HepG2 (cell line): ENCODE data around the gene JOSD2. TPM values are rescaled to one million over a fixed set of nuclear protein-coding genes. Genes with fewer than 3 reads are reported as not detected.

Experiments used
- ATF7-NPFF ChIP-seq: sonication (generic); formaldehyde crosslinking; IDR thresholded peaks from 2 replicates; pipeline ENCODE4 v1.8.1; 2023; ENCODE audit warnings: mild to moderate bottlenecking, low read depth, missing genetic modification reagents, moderate library complexity
- ATM ChIP-seq: fragments of 450-650 bp; IDR thresholded peaks from 2 replicates; pipeline ENCODE4 v1.7.1; 2017; ENCODE audit warnings: mild to moderate bottlenecking, borderline replicate concordance
- ELF4 ChIP-seq: sonication (generic); formaldehyde crosslinking; IDR thresholded peaks from 2 replicates; pipeline ENCODE4 v1.5.0; 2020; ENCODE audit warnings: missing genetic modification reagents, mild to moderate bottlenecking, moderate library complexity, borderline replicate concordance
- KDM5A ChIP-seq: fragments of 200-600 bp; sonication (generic); IDR thresholded peaks from 2 replicates; pipeline ENCODE4 v1.7.0; 2018; ENCODE audit warnings: antibody characterized with exemption, mild to moderate bottlenecking, low read length, borderline replicate concordance
- KMT2A ChIP-seq: sonication (generic); formaldehyde crosslinking; IDR thresholded peaks from 2 replicates; pipeline ENCODE4 v1.4.0; 2020; ENCODE audit warnings: missing genetic modification reagents
- NFIB ChIP-seq: sonication (generic); formaldehyde crosslinking; IDR thresholded peaks from 2 replicates; pipeline ENCODE4 v1.9.0; 2021; ENCODE audit warnings: missing genetic modification reagents, mild to moderate bottlenecking, borderline replicate concordance
- PAX8 ChIP-seq: sonication (generic); formaldehyde crosslinking; IDR thresholded peaks from 2 replicates; pipeline ENCODE4 v1.8.0; 2022; ENCODE audit warnings: mild to moderate bottlenecking, missing genetic modification reagents, borderline replicate concordance
- PCBP1 ChIP-seq: fragments of 200-400 bp; formaldehyde crosslinking; IDR thresholded peaks from 2 replicates; pipeline ENCODE4 v1.6.1; 2017; ENCODE audit warnings: mild to moderate bottlenecking, low read depth, low read length, borderline replicate concordance
- POGZ ChIP-seq: sonication (generic); formaldehyde crosslinking; IDR thresholded peaks from 2 replicates; pipeline ENCODE4 v1.4.0; 2020; ENCODE audit warnings: mild to moderate bottlenecking, missing genetic modification reagents
- SALL2 ChIP-seq: sonication (generic); formaldehyde crosslinking; IDR thresholded peaks from 2 replicates; pipeline ENCODE4 v1.8.1; 2023; ENCODE audit warnings: mild to moderate bottlenecking, missing genetic modification reagents, inconsistent platforms
- SETDB1 ChIP-seq: sonication (generic); formaldehyde crosslinking; IDR thresholded peaks from 2 replicates; pipeline ENCODE4 v1.5.1; 2020; ENCODE audit warnings: missing genetic modification reagents, mild to moderate bottlenecking, borderline replicate concordance
- TAF1 ChIP-seq: sonication (generic); formaldehyde crosslinking; IDR thresholded peaks from 2 replicates; pipeline ENCODE4 v1.4.0; 2020; ENCODE audit warnings: missing genetic modification reagents
- ZBTB8A ChIP-seq: sonication (generic); formaldehyde crosslinking; IDR thresholded peaks from 2 replicates; pipeline ENCODE4 v1.4.0; 2020; ENCODE audit warnings: mild to moderate bottlenecking, low read depth, missing genetic modification reagents, borderline replicate concordance
- ZFP1 ChIP-seq: IDR thresholded peaks from 2 replicates; pipeline ENCODE4 v1.6.1; 2016
- ZFP82 ChIP-seq: sonication (generic); formaldehyde crosslinking; IDR thresholded peaks from 2 replicates; pipeline ENCODE4 v1.5.1; 2020; ENCODE audit warnings: mild to moderate bottlenecking, missing genetic modification reagents, borderline replicate concordance
- ZFYVE20 ChIP-seq: sonication (generic); formaldehyde crosslinking; IDR thresholded peaks from 2 replicates; pipeline ENCODE4 v1.8.0; 2023; ENCODE audit warnings: low read depth, mild to moderate bottlenecking, moderate library complexity, missing genetic modification reagents, borderline replicate concordance
- ZNF121 ChIP-seq: sonication (generic); formaldehyde crosslinking; IDR thresholded peaks from 2 replicates; pipeline ENCODE4 v1.5.0; 2020; ENCODE audit warnings: mild to moderate bottlenecking, missing genetic modification reagents
- ZNF329 ChIP-seq: sonication (generic); formaldehyde crosslinking; IDR thresholded peaks from 2 replicates; pipeline ENCODE4 v1.9.0; 2021; ENCODE audit warnings: low read depth, mild to moderate bottlenecking, missing genetic modification reagents
- ZNF331 ChIP-seq: sonication (generic); formaldehyde crosslinking; IDR thresholded peaks from 2 replicates; pipeline ENCODE4 v1.4.0; 2020; ENCODE audit warnings: missing genetic modification reagents
- ZNF354B ChIP-seq: sonication (generic); formaldehyde crosslinking; IDR thresholded peaks from 2 replicates; pipeline ENCODE4 v1.8.0; 2022; ENCODE audit warnings: mild to moderate bottlenecking, missing genetic modification reagents
- ZNF382 ChIP-seq: sonication (generic); formaldehyde crosslinking; IDR thresholded peaks from 2 replicates; pipeline ENCODE4 v1.5.0; 2020; ENCODE audit warnings: missing genetic modification reagents, mild to moderate bottlenecking, borderline replicate concordance
- ZNF451 ChIP-seq: sonication (generic); formaldehyde crosslinking; IDR thresholded peaks from 2 replicates; pipeline ENCODE4 v1.5.0; 2020; ENCODE audit warnings: mild to moderate bottlenecking, missing genetic modification reagents
- ZNF616 ChIP-seq: sonication (generic); formaldehyde crosslinking; IDR thresholded peaks from 2 replicates; pipeline ENCODE4 v1.5.0; 2020; ENCODE audit warnings: low read depth, mild to moderate bottlenecking, missing genetic modification reagents
- ZNF724P ChIP-seq: sonication (generic); formaldehyde crosslinking; IDR thresholded peaks from 2 replicates; pipeline ENCODE4 v1.8.0; 2022; ENCODE audit warnings: missing genetic modification reagents, borderline replicate concordance
- ZNF775 ChIP-seq: sonication (generic); formaldehyde crosslinking; IDR thresholded peaks from 2 replicates; pipeline ENCODE4 v1.4.0; 2020; ENCODE audit warnings: missing genetic modification reagents, mild to moderate bottlenecking, moderate library complexity, borderline replicate concordance
- ZNF839 ChIP-seq: sonication (generic); formaldehyde crosslinking; IDR thresholded peaks from 2 replicates; pipeline ENCODE4 v1.4.0; 2020; ENCODE audit warnings: missing genetic modification reagents, mild to moderate bottlenecking, borderline replicate concordance
- polyA plus RNA-seq, 8 experiments: library from polyadenylated mRNA; depleted of rRNA in 3 of 8; stranded (reverse) in 7 of 8; unstranded in 1 of 8; fragments of >200 nt; fragmentation: Illumina TruSeq in 4 of 8; extraction: Trizol in 4 of 8; gene quantifications; 2 replicates each; pipeline versions ENCODE4 v1.2.1 to v1.2.3, GENCODE V29; 2011 to 2016; ENCODE audit warnings: low read depth in 4 of 8, missing spikeins in 1 of 8, mixed read lengths in 1 of 8; ENCODE audit not compliant: insufficient read depth in 1 of 8
- total RNA-seq, 5 experiments: library from RNA; depleted of rRNA; stranded (reverse); fragments of >200 nt; fragmentation: Illumina TruSeq; extraction: Trizol; gene quantifications; 2 replicates each; pipeline ENCODE4 v1.2.3, GENCODE V29; 2016; ENCODE audit warnings: low read depth in 1 of 5
- TF ChIP-seq, protein P1 (sequence below): IDR thresholded peaks from 2 replicates; pipeline ENCODE4 v1.6.1; 2016; ENCODE audit warnings: mild to moderate bottlenecking, missing biosample characterization, missing genetic modification reagents
- TF ChIP-seq, protein P2 (sequence below): sonication (generic); formaldehyde crosslinking; conservative IDR thresholded peaks from 2 replicates; pipeline ENCODE4 v1.8.0; 2022; ENCODE audit warnings: low read depth, missing genetic modification reagents
- TF ChIP-seq, protein P3 (sequence below): IDR thresholded peaks from 2 replicates; pipeline ENCODE4 v1.6.1; 2016; ENCODE audit warnings: missing compliant biosample characterization, missing genetic modification reagents, borderline replicate concordance
- TF ChIP-seq, protein P4 (sequence below): sonication (generic); formaldehyde crosslinking; IDR thresholded peaks from 2 replicates; pipeline ENCODE4 v1.4.0; 2020; ENCODE audit warnings: mild to moderate bottlenecking, missing genetic modification reagents

Gene JOSD2
- total and polyA plus RNA-seq, 2 of the 13 experiments (the other 11 are each of a cell fraction or from before 2014, with no cell fraction given), result 2.0 to 4.1 TPM

DNA sequence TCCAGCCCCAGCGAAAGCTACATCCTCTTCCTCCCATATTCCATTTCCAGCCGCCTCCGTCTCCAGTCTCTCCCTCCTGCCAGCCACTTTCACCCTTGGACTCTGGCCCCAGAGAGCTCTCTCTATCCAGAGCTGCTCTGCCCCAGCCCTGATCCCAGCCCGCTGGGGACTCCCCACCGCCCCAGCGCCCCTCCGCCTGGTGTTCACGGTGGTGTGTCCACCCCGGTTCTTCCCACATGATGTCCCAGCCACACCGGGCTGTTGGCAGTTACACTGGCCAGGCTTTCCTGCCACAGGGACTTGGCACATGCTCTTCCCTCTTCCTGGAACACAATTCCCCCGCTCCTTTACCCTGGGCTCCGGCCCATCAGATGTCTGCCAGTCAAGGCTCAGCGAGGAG is 46.0 kb downstream of the JOSD2 start (continued):
- TF ChIP-seq, protein P1, sequence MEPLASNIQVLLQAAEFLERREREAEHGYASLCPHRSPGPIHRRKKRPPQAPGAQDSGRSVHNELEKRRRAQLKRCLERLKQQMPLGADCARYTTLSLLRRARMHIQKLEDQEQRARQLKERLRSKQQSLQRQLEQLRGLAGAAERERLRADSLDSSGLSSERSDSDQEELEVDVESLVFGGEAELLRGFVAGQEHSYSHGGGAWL, result no peak
- TF ChIP-seq ZNF839 (CRISPR knock-in tag) (peak; percentile 41; the same call in 1 of the 2 replicates), ZNF354B (CRISPR knock-in tag) (no peak), ATM (no peak), ZNF382 (CRISPR knock-in tag) (no peak), SALL2 (CRISPR knock-in tag) (no peak), ZNF616 (CRISPR knock-in tag) (no peak), ZBTB8A (CRISPR knock-in tag) (no peak), ELF4 (CRISPR knock-in tag) (no peak), ZFP1 (CRISPR knock-in tag) (no peak), TAF1 (no peak), NFIB (CRISPR knock-in tag) (no peak), ZNF329 (CRISPR knock-in tag) (no peak), ZNF451 (no peak), ZNF724P (CRISPR knock-in tag) (no peak), ATF7-NPFF (CRISPR knock-in tag) (no peak), ZNF331 (CRISPR knock-in tag) (no peak), PAX8 (no peak), KMT2A (CRISPR knock-in tag) (no peak), SETDB1 (CRISPR knock-in tag) (no peak), POGZ (CRISPR knock-in tag) (no peak), ZFYVE20 (no peak), ZFP82 (CRISPR knock-in tag) (no peak), PCBP1 (no peak), ZNF121 (CRISPR knock-in tag) (no peak; the same call in 1 of the 2 replicates), ZNF775 (CRISPR knock-in tag) (no peak), KDM5A (no peak)
- TF ChIP-seq, protein P2, sequence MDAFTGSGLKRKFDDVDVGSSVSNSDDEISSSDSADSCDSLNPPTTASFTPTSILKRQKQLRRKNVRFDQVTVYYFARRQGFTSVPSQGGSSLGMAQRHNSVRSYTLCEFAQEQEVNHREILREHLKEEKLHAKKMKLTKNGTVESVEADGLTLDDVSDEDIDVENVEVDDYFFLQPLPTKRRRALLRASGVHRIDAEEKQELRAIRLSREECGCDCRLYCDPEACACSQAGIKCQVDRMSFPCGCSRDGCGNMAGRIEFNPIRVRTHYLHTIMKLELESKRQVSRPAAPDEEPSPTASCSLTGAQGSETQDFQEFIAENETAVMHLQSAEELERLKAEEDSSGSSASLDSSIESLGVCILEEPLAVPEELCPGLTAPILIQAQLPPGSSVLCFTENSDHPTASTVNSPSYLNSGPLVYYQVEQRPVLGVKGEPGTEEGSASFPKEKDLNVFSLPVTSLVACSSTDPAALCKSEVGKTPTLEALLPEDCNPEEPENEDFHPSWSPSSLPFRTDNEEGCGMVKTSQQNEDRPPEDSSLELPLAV (CRISPR knock-in tag), result no peak
- TF ChIP-seq, protein P3, sequence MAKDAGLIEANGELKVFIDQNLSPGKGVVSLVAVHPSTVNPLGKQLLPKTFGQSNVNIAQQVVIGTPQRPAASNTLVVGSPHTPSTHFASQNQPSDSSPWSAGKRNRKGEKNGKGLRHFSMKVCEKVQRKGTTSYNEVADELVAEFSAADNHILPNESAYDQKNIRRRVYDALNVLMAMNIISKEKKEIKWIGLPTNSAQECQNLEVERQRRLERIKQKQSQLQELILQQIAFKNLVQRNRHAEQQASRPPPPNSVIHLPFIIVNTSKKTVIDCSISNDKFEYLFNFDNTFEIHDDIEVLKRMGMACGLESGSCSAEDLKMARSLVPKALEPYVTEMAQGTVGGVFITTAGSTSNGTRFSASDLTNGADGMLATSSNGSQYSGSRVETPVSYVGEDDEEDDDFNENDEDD (CRISPR knock-in tag), result no peak
- TF ChIP-seq, protein P4, sequence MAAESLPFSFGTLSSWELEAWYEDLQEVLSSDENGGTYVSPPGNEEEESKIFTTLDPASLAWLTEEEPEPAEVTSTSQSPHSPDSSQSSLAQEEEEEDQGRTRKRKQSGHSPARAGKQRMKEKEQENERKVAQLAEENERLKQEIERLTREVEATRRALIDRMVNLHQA (CRISPR knock-in tag), result no peak
